ENCODE data around the gene RARA.
A peak's percentile ranks its signal among the peaks of the same experiment; 100 is the strongest.

The RARA gene

DNA sequence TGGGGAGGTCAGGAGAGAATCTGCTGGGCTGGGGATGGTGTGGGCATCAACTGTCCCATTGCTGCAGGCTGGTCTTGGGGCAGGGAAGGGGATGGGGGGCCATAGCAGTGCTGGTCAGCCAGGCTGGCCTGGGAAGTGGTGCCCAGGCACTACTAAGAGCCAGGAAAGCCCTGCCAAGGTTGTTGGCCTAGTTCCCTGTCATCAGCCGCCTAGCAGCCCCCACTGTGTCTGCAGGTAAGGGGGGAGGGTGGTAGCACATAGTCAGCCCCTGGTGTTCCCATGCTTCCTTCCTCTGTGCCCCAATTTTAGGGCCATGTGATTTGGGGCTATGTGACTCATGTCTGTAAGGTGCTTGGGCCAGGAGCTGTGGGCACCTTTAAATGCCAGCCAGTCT lies 37.8 kb downstream of the RARA start:
- DNase-seq = no peak

GRCh38 chr17:40347319-40348135 lies 38.5 kb downstream of the RARA start:
- no peak for DNase-seq

GRCh38 chr17:40348136-40348504 lies 39.1 kb downstream of the RARA start:
- DNase-seq = no peak

DNA sequence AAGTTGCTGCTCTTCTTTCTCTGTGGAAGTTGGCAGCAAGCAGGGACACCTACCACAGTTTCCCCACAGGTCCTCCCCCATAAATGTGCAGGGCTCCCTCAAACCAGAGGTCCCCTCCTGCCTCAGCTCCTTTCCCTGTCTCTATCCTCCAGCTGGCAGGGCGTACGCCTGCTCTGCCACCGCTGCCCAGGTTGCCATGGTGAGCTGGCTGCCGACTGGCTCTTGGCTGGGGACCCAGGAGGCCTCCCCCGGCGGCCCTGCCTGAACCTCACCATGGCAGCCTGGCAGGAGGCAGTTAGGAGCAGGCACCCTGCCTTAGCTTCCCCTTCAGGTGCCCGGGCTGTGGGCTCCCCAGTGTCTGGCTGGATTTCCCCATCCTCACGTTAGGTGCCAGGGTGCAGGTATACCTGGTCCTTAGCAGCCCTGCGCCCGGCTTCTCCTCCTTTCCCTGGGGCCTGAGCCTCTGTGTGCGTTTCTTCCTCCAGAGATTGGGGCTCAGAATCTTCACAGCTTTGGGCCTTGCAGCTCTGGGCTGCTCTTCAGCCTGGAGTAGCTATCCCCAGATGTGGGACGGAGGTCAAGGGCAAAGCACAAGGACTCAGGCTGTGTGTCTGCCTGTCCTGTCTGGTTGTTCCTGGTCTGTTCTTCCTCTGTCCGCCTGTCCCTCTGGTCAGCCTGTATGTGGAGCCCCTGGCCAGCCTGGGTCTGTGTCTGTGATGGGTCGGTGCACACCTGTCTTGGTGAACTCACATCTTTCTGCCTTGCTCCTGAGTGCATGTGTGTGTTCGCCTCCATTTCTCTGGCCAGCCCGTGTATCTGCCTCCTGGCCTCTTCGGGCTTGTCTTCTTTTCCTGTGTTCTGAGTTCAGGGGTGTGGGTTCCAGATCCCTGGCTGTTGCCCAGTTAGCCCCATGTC lies 39.8 kb downstream of the RARA start:
- DNase-seq = no peak

GRCh38 chr17:40349477-40349894 lies 40.5 kb downstream of the RARA start:
- no peak for DNase-seq

GRCh38 chr17:40349895-40350688 lies 41.1 kb downstream of the RARA start:
- DNase-seq = no peak

GRCh38 chr17:40350689-40351358 lies 41.8 kb downstream of the RARA start:
- DNase-seq = no peak

- DNase-seq = no peak
These were observed 42.6 kb downstream of the RARA start for GRCh38 chr17:40351359-40352236.

DNA sequence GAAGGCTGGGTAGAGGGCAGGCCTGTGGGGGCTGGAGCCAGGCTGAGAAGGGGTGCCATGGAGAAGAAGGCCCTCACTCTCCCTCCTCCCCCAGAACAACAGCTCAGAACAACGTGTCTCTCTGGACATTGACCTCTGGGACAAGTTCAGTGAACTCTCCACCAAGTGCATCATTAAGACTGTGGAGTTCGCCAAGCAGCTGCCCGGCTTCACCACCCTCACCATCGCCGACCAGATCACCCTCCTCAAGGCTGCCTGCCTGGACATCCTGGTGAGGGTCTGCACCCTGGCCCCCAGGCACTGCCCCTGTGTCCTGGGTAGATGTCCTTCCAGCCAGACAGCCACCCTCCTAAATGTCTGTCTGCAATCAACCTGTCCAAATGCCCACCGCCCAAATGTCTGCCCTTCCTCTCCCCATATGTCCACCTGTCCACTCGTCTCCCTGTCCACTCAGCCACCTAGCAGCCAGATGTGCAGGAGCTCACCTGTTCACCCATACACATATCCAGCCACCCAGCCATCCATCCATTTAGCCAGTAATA lies 43.3 kb downstream of the RARA start:
- no peak for DNase-seq

DNA sequence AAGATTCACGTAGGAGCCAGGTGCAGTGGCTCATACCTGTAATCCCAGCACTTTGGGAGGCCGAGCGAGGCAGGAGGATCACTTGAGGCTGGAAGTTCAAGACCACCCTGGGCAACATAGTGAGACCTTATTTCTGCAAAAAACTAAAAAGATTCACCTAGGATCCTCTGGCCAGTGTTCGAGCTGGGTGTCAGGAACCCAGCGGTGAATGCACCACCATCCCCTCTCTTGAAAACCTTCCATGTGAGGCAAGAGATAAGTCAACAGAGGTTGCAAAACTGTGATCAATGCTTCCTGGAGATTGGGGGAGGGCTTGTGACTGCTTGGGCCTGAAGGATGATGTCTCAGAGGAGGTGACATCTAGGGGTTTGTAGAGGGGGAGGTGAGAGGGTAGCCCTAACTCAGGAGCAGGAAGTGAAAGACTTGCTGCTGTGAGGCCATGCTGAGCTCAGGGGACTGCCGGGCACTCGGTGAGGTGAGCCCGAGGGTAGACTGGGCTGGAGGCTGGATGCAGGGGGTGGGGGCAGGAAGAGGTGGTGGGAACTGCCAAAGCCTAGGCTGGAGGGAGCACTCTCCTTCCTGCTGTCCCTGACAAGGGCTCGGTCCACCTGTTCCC lies 43.9 kb downstream of the RARA start:
- DNase-seq = no peak

DNA sequence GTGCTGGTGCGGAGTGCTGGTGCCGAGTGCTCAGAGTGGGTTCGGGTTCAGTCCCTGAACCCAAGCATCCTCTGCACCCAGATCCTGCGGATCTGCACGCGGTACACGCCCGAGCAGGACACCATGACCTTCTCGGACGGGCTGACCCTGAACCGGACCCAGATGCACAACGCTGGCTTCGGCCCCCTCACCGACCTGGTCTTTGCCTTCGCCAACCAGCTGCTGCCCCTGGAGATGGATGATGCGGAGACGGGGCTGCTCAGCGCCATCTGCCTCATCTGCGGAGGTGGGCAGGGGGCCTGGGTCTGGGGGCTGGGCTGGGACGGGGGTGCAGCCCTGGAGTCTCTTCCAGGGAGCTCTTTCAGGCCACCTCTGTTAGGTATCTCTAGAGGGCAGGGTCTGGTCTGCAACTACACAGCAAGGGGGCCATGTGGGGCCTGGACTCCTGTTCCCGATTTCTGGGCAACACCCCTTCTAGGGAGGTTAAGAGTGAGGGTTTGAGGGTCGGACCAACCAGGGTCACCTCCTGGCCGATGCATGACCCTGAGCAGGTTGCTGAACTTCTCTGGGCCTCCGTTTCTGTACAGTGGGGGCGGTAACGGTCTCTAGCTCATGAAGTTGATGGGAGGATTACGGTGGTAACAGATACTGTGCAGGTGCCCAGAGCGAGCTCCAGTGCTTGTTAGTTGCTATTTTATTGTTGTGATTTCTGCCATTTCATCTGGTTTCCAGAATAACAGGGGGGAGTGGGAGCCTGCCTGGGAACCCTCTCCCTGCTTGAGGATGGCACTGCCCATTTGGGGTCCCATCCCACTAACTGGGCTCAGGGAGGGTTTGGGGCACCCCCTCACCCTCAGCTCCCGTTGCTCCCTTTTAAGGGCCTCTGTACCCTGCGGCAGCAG lies 45.5 kb downstream of the RARA start:
- no peak for DNase-seq

DNA sequence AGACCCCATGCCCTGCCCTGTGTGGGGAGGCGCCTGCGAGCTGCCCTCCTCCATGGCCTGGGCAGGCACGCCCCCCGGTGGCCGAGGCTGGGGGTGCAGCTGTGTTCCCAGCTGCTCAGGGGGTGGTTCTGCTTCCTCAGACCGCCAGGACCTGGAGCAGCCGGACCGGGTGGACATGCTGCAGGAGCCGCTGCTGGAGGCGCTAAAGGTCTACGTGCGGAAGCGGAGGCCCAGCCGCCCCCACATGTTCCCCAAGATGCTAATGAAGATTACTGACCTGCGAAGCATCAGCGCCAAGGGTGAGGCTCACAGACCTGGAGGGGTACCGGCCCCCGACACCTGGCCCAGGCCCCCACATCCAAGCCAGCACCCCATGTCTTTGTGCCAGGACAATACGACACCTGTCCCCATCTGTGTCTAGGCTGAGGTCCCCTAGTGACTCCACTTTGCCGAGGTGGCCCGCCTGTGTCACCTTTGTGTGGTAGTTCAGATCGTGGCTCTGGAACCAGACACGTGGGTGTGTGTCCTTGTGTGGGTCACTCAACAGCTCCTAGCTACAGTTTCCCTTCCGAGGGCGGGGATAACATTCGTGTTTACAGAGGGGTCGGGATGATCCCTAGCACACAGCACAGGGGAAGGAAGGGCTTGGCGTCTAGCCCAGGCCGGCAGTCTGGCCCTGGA lies 46.3 kb downstream of the RARA start:
- DNase-seq = peak; percentile 89

GRCh38 chr17:40355804-40356758 lies 47.1 kb downstream of the RARA start:
- DNase-seq = no peak

GRCh38 chr17:40356990-40357881 lies 48.3 kb downstream of the RARA start:
- peak; percentile 55 for DNase-seq

DNA sequence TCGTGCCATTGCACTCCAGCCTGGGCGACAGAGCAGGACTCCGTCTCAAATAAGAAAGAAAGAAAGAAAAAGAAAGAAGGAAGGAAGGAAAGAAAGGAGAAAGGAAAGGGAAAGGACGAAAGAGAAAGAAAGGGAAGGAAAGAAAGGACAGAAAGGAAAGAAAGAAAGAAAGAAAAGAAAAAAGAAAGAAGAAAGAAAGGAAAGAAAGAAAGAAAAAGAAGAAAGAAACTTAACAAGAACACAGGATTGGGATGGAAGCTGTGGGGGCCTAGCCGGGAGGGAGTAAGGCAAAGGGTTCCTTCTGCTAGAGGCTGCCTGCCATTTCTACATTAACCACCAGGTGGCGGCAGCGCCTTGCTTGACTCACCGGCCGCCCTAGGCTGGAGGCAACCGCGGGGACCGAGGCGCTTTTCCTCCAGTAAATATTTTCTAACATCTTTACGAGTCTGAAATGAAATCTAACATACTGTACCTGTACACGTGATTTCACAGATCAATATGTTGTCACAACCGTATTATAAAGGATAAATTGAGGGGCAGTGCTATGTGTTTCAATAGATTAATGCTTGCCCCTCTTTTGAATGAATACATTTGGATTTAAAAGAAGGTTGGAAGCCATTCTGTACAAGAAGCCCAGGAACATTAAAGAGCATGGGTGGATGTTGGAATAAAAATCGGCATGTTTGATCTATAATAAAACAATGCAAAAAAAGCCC lies 49.5 kb downstream of the RARA start:
- peak; percentile 94 for DNase-seq

- DNase-seq = peak; percentile 22
These were observed 51.1 kb downstream of the RARA start for GRCh38 chr17:40360091-40360490.

Data from right forelimb (tissue), 1 donor.